Esophagus squamous epithelium (tissue), 5 donors: ENCODE measurements around the gene EFCAB6. TPM values are rescaled to one million over a fixed set of nuclear protein-coding genes. Genes with fewer than 3 reads are reported as not detected.

Experiments
- DNase-seq: peaks from one replicate; lab custom pipeline; 2025; lab: John Stamatoyannopoulos, UW
- H3K27ac ChIP-seq, 4 donors: fragments of 200-600 bp; sonication (generic); one replicate each; pipeline ENCODE4 v1.5.1; 2016 to 2019; ENCODE audit warnings: mild to moderate bottlenecking in 1 of 4
- H3K27me3 ChIP-seq, 4 donors: fragments of 200-600 bp; sonication (generic); 1 replicate in 3 of 4; 2 replicates in 1 of 4; pipeline versions ENCODE4 v1.5.1 to v1.6.0; 2017 to 2021; ENCODE audit warnings: antibody characterized with exemption in 1 of 4
- H3K36me3 ChIP-seq, 3 donors: fragments of 200-600 bp; sonication (generic); one replicate each; pipeline ENCODE4 v1.5.1; 2016 to 2019
- H3K4me1 ChIP-seq, 3 donors: fragments of 200-600 bp; sonication (generic); one replicate each; pipeline ENCODE4 v1.5.1; 2017 to 2019
- H3K4me3 ChIP-seq, 4 donors: fragments of 200-600 bp; sonication (generic); 1 replicate in 3 of 4; 2 replicates in 1 of 4; pipeline ENCODE4 v1.5.1; 2016 to 2019; ENCODE audit warnings: mild to moderate bottlenecking in 2 of 4, moderate library complexity in 1 of 4
- H3K9me3 ChIP-seq, 3 donors: fragments of 200-600 bp; sonication (generic); one replicate each; pipeline ENCODE4 v1.5.1; 2016 to 2019
- POLR2A ChIP-seq, 4 donors: fragments of 450-650 bp; IDR thresholded peaks; one replicate each; pipeline ENCODE4 v1.6.1; 2017; ENCODE audit warnings: antibody characterized with exemption in 4 of 4, mild to moderate bottlenecking in 4 of 4, moderate library complexity in 3 of 4
- WGBS, 2 donors: methylation state at CpG; one replicate each; pipeline ENCODE4 v1.1.5; 2018; 5-methylcytosine and 5-hydroxymethylcytosine counted together
- intact Hi-C: fragments of 100-400 bp; cut with DNase I; formaldehyde crosslinking; loops from one replicate; pipeline ENCODE4 v1.15.0; 2022
- total RNA-seq, 4 donors: library from RNA; depleted of rRNA; stranded (reverse); fragments of >200 nt; gene quantifications; one replicate each; pipeline ENCODE4 v1.1.0, GENCODE V29; 2016
- TF ChIP-seq, protein P1 (sequence below), 6 experiments: fragments of 450-650 bp in 4 of 6; fragments of 200-600 bp in 2 of 6; sonication (generic) in 2 of 6; IDR thresholded peaks; one replicate each; pipeline ENCODE4 v1.5.1; 2016 to 2019; ENCODE audit warnings: antibody characterized with exemption in 6 of 6, mild to moderate bottlenecking in 4 of 6, moderate library complexity in 4 of 6
- donor health status: DM: yes; HTN: yes; CAD: no.

The EFCAB6 gene
- total RNA-seq, 4 donors from 2014 or later, result 0.22 to 1.5 (median 0.90) TPM

DNA sequence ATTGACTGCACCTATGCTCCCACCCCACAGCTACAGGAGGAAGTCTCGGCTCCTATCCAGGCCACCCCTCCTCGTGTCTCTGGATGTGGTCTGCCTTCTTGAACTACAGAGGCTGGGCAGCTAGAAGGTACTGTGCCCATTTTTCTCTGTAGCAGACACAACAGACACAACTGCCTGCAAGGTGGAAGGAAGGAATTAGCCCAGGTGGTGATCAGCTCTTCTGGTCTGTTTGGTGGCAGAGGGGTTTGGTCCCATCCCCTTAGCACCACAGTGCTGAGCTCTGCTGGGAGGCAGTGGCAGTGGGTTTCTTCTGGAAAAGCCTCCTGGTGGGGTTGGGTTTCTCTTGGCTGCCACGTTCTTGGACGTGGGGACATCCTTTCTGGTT lies 267.8 kb downstream of the EFCAB6 start:
- H3K9me3 ChIP-seq, result no peaks in the 10 kb centered on the region
- no peak overlapping the region for H3K4me3 ChIP-seq
- peaks cover 0 to 18% (median 0%) of the 10 kb centered on the region in 3 donors for H3K4me1 ChIP-seq
- H3K27ac ChIP-seq, result no peak overlapping the region
- 53 to 73% methylated on average over 2 to 4 of the region's 4 CpGs for WGBS, 2 donors
- TF ChIP-seq, protein P1, sequence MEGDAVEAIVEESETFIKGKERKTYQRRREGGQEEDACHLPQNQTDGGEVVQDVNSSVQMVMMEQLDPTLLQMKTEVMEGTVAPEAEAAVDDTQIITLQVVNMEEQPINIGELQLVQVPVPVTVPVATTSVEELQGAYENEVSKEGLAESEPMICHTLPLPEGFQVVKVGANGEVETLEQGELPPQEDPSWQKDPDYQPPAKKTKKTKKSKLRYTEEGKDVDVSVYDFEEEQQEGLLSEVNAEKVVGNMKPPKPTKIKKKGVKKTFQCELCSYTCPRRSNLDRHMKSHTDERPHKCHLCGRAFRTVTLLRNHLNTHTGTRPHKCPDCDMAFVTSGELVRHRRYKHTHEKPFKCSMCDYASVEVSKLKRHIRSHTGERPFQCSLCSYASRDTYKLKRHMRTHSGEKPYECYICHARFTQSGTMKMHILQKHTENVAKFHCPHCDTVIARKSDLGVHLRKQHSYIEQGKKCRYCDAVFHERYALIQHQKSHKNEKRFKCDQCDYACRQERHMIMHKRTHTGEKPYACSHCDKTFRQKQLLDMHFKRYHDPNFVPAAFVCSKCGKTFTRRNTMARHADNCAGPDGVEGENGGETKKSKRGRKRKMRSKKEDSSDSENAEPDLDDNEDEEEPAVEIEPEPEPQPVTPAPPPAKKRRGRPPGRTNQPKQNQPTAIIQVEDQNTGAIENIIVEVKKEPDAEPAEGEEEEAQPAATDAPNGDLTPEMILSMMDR (IDR thresholded peaks at IDR 0.05), result no peak
- TF ChIP-seq POLR2A (IDR thresholded peaks at IDR 0.05), result no peak
- DNase-seq, result no peak
- H3K27me3 ChIP-seq, result peaks cover 0 to 11% (median 0%) of the 10 kb centered on the region in 4 donors
- H3K36me3 ChIP-seq, result no peaks in the 10 kb centered on the region
- intact Hi-C loops, result no loop called here

DNA sequence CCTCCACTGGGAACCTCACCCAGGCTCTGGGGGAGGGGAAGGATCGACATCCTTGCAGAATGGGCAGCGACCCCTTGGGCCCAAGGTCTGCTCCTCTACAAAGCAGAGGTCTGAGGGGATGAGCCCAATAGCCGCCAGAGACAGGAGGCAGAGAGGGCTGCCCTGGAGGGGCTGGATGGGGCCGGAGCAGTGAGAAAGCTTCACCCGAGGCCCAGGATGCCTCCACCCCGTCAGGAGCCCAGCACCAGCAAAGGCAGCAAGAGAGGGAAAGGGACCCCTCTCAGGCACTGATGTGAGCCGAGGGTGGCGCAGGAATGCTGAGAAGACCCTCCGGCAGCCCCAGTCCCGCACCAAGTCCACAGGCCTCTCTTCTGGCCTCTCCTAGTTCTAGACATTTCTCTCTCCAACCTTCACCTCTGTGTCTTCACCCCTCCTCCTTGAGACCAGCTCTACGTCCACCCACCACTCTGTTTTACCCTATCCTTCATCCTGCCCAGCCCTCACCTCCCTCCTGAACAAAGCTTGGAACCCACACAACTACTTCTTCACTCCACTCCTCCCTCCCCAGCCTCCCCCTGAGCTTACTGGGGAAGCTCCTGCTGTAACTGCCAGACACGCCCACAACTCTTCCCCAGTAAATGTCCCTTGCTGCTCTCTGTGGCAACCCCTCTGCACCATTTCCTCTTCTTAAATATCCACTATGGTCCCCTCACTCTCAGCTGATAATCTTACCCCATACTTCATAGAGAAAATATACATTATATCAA lies 268.4 kb downstream of the EFCAB6 start:
- H3K4me1 ChIP-seq, result peaks cover 0 to 20% (median 0%) of the 10 kb centered on the region in 3 donors
- no peak overlapping the region for H3K4me3 ChIP-seq
- H3K27me3 ChIP-seq, result peaks cover 0 to 11% (median 0%) of the 10 kb centered on the region in 4 donors
- no peak for TF ChIP-seq POLR2A (IDR thresholded peaks at IDR 0.05)
- TF ChIP-seq, protein P1 (IDR thresholded peaks at IDR 0.05), result no peak
- no peaks in the 10 kb centered on the region for H3K36me3 ChIP-seq
- no peaks in the 10 kb centered on the region for H3K9me3 ChIP-seq
- 76 to 90% methylated on average over 6 of the region's 12 CpGs for WGBS, 2 donors
- H3K27ac ChIP-seq, result no peak overlapping the region
- intact Hi-C loops, result no loop called here
- DNase-seq, result no peak

DNA sequence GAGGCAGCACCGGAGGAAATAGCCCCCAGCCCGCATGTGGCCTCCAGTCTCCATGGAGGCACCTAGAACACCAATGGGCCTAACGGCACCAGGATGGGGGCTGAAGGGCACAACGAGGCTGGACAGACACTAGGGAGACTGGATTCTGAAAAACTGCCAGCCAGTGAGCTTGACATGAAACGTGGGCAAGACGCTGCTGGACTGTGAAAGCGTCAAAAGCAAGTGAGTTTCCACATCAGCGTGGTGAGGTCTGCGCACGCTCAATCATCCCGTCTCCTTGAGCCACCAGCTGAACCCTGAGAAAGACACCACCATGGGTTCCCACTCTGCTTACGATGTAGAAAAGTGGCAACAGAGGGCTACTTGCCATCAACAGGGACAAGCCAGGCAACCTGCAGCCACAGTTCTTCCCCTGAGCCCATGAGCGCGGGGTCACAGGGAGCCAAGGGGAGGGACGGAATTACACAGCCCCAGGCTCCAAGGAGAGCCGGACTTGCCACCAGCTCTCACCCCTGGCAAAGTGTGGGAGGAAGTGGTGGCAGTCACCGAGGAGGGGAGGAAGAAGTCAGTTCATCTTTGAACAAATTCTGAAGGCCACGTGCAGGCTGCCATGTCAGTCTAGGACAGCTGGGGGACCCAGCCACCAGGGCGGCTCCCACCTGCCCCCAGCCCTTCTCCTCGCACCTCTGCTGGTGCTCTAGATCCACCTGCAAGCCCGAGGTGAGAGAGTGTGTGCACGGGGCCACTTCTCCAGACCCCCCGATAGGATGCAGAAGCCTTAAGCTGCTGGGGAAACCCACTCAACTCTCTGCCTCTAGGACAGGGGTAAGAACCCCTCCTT lies 269.2 kb downstream of the EFCAB6 start:
- H3K4me1 ChIP-seq, result peaks cover 0 to 20% (median 0%) of the 10 kb centered on the region in 3 donors
- no peak overlapping the region for H3K27ac ChIP-seq
- 73 to 84% methylated on average over 8 to 16 of the region's 23 CpGs for WGBS, 2 donors
- peaks cover 0 to 11% (median 0%) of the 10 kb centered on the region in 4 donors for H3K27me3 ChIP-seq
- H3K9me3 ChIP-seq, result no peaks in the 10 kb centered on the region
- H3K36me3 ChIP-seq, result no peaks in the 10 kb centered on the region
- TF ChIP-seq POLR2A (IDR thresholded peaks at IDR 0.05), result no peak
- TF ChIP-seq, protein P1 (IDR thresholded peaks at IDR 0.05), result no peak
- no peak overlapping the region for H3K4me3 ChIP-seq
- no peak for DNase-seq
- intact Hi-C loops, result no loop called here

DNA sequence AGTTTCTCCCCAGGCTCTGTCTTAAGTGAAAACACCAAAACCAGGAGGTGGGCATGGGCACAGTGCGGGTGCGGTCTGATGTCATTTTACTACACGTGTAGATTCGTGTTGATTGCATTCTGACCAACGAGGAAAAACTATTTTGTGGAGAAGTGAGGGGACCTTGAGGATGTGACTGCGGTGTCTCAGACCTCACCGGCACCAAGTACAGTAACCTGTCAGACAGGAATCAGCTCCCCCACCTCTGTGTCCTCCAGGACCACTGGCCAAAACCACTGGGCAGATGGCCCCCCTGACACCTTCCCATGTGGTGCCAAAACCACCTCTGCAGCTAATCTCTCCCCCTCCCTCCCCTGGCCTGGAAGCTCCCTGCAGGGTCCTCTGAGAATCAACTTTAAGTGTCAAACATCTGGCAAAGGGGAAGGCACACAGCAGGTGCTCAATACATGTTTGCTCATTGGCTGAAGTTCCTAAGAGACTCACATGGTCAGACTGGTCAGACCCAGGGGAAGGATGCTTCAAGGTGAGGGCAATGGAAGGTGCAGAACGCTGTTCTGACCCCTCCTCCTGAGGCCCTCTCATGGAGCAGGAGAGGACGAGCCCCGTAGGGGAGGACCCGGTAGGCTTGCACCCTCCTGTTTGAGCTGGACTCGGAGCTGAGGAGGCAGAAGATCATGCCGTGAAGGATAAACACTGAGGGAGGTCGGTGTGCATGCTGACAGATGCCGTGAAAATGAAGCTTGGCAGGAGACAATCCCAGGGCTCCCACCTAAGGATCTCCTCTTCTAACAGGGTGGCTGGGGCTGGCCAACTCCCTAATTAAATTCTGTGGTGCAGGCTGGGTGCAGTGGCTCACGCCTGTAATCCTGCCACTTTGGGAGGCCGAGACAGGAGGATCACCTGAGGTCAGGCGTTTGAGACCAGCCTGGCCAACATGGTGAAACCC lies 270.4 kb downstream of the EFCAB6 start:
- no peaks in the 10 kb centered on the region for H3K36me3 ChIP-seq
- 64 to 77% methylated on average over 15 to 16 of the region's 18 CpGs for WGBS, 2 donors
- intact Hi-C loops, result no loop called here
- no peak for TF ChIP-seq POLR2A (IDR thresholded peaks at IDR 0.05)
- TF ChIP-seq, protein P1 (IDR thresholded peaks at IDR 0.05), result no peak
- peaks cover 0 to 11% (median 0%) of the 10 kb centered on the region in 4 donors for H3K27me3 ChIP-seq
- peaks cover 0 to 26% (median 0%) of the 10 kb centered on the region in 3 donors for H3K4me1 ChIP-seq
- no peak for DNase-seq
- no peak overlapping the region for H3K27ac ChIP-seq
- H3K4me3 ChIP-seq, result no peak overlapping the region
- H3K9me3 ChIP-seq, result no peaks in the 10 kb centered on the region
